GM23248 (cell line): ENCODE measurements around the gene CDH16. TPM values are rescaled to one million over a fixed set of nuclear protein-coding genes. Genes with fewer than 3 reads are reported as not detected.

Experiments
- DNase-seq: peaks from one replicate; pipeline ENCODE4 v3.0.0-alpha.2; 2015
- H2AFZ ChIP-seq: fragments of 200-600 bp; sonication (generic); 2 replicates; pipeline ENCODE4 v1.6.1; 2016; ENCODE audit warnings: antibody characterized with exemption
- H3F3A ChIP-seq: fragments of 200-600 bp; sonication (generic); 2 replicates; pipeline ENCODE4 v1.6.1; 2016; ENCODE audit warnings: mild to moderate bottlenecking, antibody characterized with exemption, mixed run types; ENCODE audit not compliant: insufficient read depth
- H3K27ac ChIP-seq: fragments of 200-600 bp; sonication (generic); 2 replicates; pipeline ENCODE4 v1.5.1; 2016; ENCODE audit warnings: mild to moderate bottlenecking
- H3K27me3 ChIP-seq: fragments of 200-600 bp; sonication (generic); replicated peaks from 2 replicates; pipeline ENCODE4 v1.6.1; 2016; ENCODE audit warnings: mild to moderate bottlenecking; ENCODE audit not compliant: insufficient read depth
- H3K36me3 ChIP-seq: fragments of 200-600 bp; sonication (generic); 2 replicates; pipeline ENCODE4 v1.6.1; 2016; ENCODE audit warnings: low read depth, mild to moderate bottlenecking
- H3K4me1 ChIP-seq: fragments of 200-600 bp; sonication (generic); 2 replicates; pipeline ENCODE4 v1.6.1; 2016; ENCODE audit warnings: mild to moderate bottlenecking; ENCODE audit not compliant: insufficient read depth
- H3K4me2 ChIP-seq: fragments of 200-600 bp; sonication (generic); one replicate; pipeline ENCODE4 v1.6.1; 2016; ENCODE audit warnings: mild to moderate bottlenecking; ENCODE audit not compliant: unreplicated experiment
- H3K4me3 ChIP-seq: fragments of 200-600 bp; sonication (generic); 2 replicates; pipeline ENCODE4 v1.5.1; 2016; ENCODE audit warnings: mild to moderate bottlenecking
- H3K79me2 ChIP-seq: fragments of 200-600 bp; sonication (generic); 2 replicates; pipeline ENCODE4 v1.6.1; 2016; ENCODE audit warnings: mild to moderate bottlenecking; ENCODE audit not compliant: insufficient read depth
- H3K9ac ChIP-seq: fragments of 200-600 bp; sonication (generic); 2 replicates; pipeline ENCODE4 v1.6.1; 2016; ENCODE audit warnings: mild to moderate bottlenecking
- H3K9me2 ChIP-seq: fragments of 200-600 bp; sonication (generic); 2 replicates; pipeline ENCODE4 v1.6.1; 2016; ENCODE audit warnings: mixed run types, mild to moderate bottlenecking, moderate library complexity; ENCODE audit not compliant: insufficient read depth
- H3K9me3 ChIP-seq: fragments of 200-600 bp; sonication (generic); one replicate; pipeline ENCODE4 v1.6.1; 2017; ENCODE audit warnings: low read depth
- H4K20me1 ChIP-seq: fragments of 200-600 bp; sonication (generic); 2 replicates; pipeline ENCODE4 v1.6.0; 2016; ENCODE audit not compliant: insufficient read depth
- EZH2 ChIP-seq: fragments of 200-600 bp; sonication (generic); IDR thresholded peaks from 2 replicates; pipeline ENCODE4 v1.6.1; 2018; ENCODE audit warnings: antibody characterized with exemption, mild to moderate bottlenecking; ENCODE audit not compliant: insufficient read depth, poor library complexity, severe bottlenecking
- EZH2phosphoT487 ChIP-seq: fragments of 200-600 bp; sonication (generic); IDR thresholded peaks from 2 replicates; pipeline ENCODE4 v1.6.1; 2018; ENCODE audit warnings: antibody characterized with exemption, moderate library complexity, mild to moderate bottlenecking, low read depth; ENCODE audit not compliant: insufficient read depth
- WGBS, 2 experiments: methylation state at CpG; one replicate each; pipeline ENCODE4 v1.1.6; 2015 to 2017; ENCODE audit warnings: low lambda C conversion rate in 2 of 2, low coverage in 1 of 2; ENCODE audit errors: missing lambda C conversion rate in 2 of 2; 5-methylcytosine and 5-hydroxymethylcytosine counted together
- in situ Hi-C: fragments of 300-500 bp; cut with MboI; formaldehyde crosslinking; loops from 2 replicates; pipeline ENCODE4 v1.15.0; 2020
- polyA plus RNA-seq: library from polyadenylated mRNA; unstranded; fragments of >200 nt; fragmentation: Nextera tagmentation; extraction: Ambion mirVana; gene quantifications from 2 replicates; pipeline ENCODE4 v1.2.1, GENCODE V29; 2016
- total RNA-seq: library from RNA; depleted of rRNA; stranded (reverse); fragments of >200 nt; shearing (Covaris generic); gene quantifications from 2 replicates; pipeline ENCODE4 v1.2.3, GENCODE V29; 2014

CDH16 gene
- total and polyA plus RNA-seq, 2 experiments from 2014 or later: not detected

GRCh38 chr16:66869424-66869823 lies 49.3 kb downstream of the CDH16 start:
- no peaks in the 10 kb centered on the region for H3K9me2 ChIP-seq
- H3K27me3 ChIP-seq: no peaks in the 10 kb centered on the region
- no peaks in the 10 kb centered on the region for H3K79me2 ChIP-seq
- no peak overlapping the region for H2AFZ ChIP-seq
- H3K4me2 ChIP-seq: no peak overlapping the region
- no peak for DNase-seq
- WGBS, 2 experiments: 95 to 100% methylated on average over 1 of the region's 1 CpG
- no peaks in the 10 kb centered on the region for H3K9me3 ChIP-seq
- H3K4me3 ChIP-seq: no peak overlapping the region
- peaks cover 12% of the 10 kb centered on the region for H3K4me1 ChIP-seq
- H3K9ac ChIP-seq: no peak overlapping the region
- TF ChIP-seq EZH2phosphoT487 (no peak), EZH2 (no peak)
- H3K27ac ChIP-seq: no peak overlapping the region
- in situ Hi-C loops: loop anchor here (25.0 kb wide), 1 partner anchor 457 kb away; no protein-coding TSS in a partner anchor
- H3K36me3 ChIP-seq: no peaks in the 10 kb centered on the region
- H3F3A ChIP-seq: peaks cover 9% of the 10 kb centered on the region
- H4K20me1 ChIP-seq: no peaks in the 10 kb centered on the region

GRCh38 chr16:66863707-66864106 lies 55.0 kb downstream of the CDH16 start:
- in situ Hi-C loops: loop anchor here (25.0 kb wide), 1 partner anchor 451 kb away; no protein-coding TSS in a partner anchor
- no peak for DNase-seq
- Histone ChIP-seq H3K27me3 (no peaks in the 10 kb centered on the region), H3K9me2 (no peaks in the 10 kb centered on the region), H3K79me2 (no peaks in the 10 kb centered on the region), H4K20me1 (no peaks in the 10 kb centered on the region), H3K4me1 (no peaks in the 10 kb centered on the region), H3K4me2 (no peak overlapping the region), H3K9ac (no peak overlapping the region), H3K4me3 (no peak overlapping the region), H3F3A (no peaks in the 10 kb centered on the region), H2AFZ (no peak overlapping the region), H3K36me3 (no peaks in the 10 kb centered on the region), H3K27ac (no peak overlapping the region), H3K9me3 (no peaks in the 10 kb centered on the region)
- no peak for TF ChIP-seq EZH2
- TF ChIP-seq EZH2phosphoT487: no peak

DNA sequence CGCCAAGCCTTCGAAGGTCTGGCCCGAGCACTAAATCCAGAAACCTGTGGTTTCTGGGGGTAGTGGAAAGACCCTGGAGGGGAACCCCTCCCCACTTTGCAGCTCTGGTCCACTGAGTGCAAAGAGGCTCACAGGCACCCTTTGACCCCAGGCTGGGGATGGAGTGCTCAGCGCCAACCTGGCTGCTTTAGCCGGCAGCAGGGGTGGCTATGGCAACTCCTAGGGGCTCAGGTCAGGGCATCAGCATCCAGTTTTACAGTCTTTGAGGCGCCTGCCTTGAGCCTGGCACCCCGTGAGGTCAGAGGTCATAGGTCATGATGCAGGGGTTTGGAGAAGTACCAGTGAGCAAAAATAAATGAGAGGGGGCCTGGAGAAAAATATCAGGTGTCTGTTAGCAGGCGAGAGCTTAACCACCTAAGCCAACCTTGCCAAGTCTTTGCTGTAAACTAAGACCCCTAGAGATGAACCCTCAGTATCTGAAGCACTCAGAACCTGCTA lies 56.6 kb downstream of the CDH16 start:
- no peaks in the 10 kb centered on the region for H3K9me3 ChIP-seq
- no peaks in the 10 kb centered on the region for H3K79me2 ChIP-seq
- no peak overlapping the region for H3K27ac ChIP-seq
- H3K27me3 ChIP-seq: no peaks in the 10 kb centered on the region
- in situ Hi-C loops: loop anchor here (25.0 kb wide), 1 partner anchor 450 kb away; no protein-coding TSS in a partner anchor
- DNase-seq: no peak
- no peak overlapping the region for H2AFZ ChIP-seq
- 85 to 87% methylated on average over 8 of the region's 8 CpGs for WGBS, 2 experiments
- H3K36me3 ChIP-seq: no peaks in the 10 kb centered on the region
- H3K9me2 ChIP-seq: no peaks in the 10 kb centered on the region
- H3F3A ChIP-seq: no peaks in the 10 kb centered on the region
- no peak overlapping the region for H3K4me2 ChIP-seq
- H3K4me1 ChIP-seq: no peaks in the 10 kb centered on the region
- no peaks in the 10 kb centered on the region for H4K20me1 ChIP-seq
- no peak overlapping the region for H3K9ac ChIP-seq
- TF ChIP-seq EZH2phosphoT487 (no peak), EZH2 (no peak)
- H3K4me3 ChIP-seq: no peak overlapping the region

- Histone ChIP-seq H3K36me3 (no peaks in the 10 kb centered on the region), H3K4me1 (no peaks in the 10 kb centered on the region), H3K9me2 (no peaks in the 10 kb centered on the region), H3K4me3 (no peak overlapping the region), H3F3A (no peaks in the 10 kb centered on the region), H3K9ac (no peak overlapping the region), H2AFZ (no peak overlapping the region), H3K4me2 (no peak overlapping the region), H3K27me3 (no peaks in the 10 kb centered on the region), H3K9me3 (no peaks in the 10 kb centered on the region), H4K20me1 (no peaks in the 10 kb centered on the region), H3K79me2 (no peaks in the 10 kb centered on the region), H3K27ac (no peak overlapping the region)
- in situ Hi-C loops: loop anchor here (25.0 kb wide), 1 partner anchor 447 kb away; no protein-coding TSS in a partner anchor
- 59 to 70% methylated on average over 3 of the region's 3 CpGs for WGBS, 2 experiments
- no peak for DNase-seq
- no peak for TF ChIP-seq EZH2
- no peak for TF ChIP-seq EZH2phosphoT487
Observed at GRCh38 chr16:66859397-66860068, 59.2 kb downstream of the CDH16 start.
